GM10248 (cell line): Measurements from ENCODE around the gene PARP6.
A peak's percentile ranks its signal among the peaks of the same experiment; 100 is the strongest.

ENCODE experiments used
- CTCF ChIA-PET: fragments of 300-600 bp; sonication (Branson Sonifier 250); formaldehyde crosslinking; extraction: SDS; loops from one replicate; lab custom pipeline; 2021; ENCODE audit warnings: antibody characterized with exemption; lab: Yijun Ruan, JAX
- POLR2A ChIA-PET: fragments of 350-650 bp; sonication (Branson Sonifier 250); formaldehyde crosslinking; extraction: SDS; loops from one replicate; lab custom pipeline; 2020; ENCODE audit warnings: antibody characterized with exemption; lab: Yijun Ruan, JAX
- DNase-seq: peaks from one replicate; pipeline ENCODE4 v3.0.0; 2012; ENCODE audit errors: extremely low spot score
- TF ChIP-seq, protein P1 (sequence below): IDR thresholded peaks from 2 replicates; pipeline ENCODE4 v1.5.1; 2012; ENCODE audit warnings: mild to moderate bottlenecking, low read depth; ENCODE audit errors: extremely low read depth, missing control alignments, control extremely low read depth

The PARP6 gene, protein sequence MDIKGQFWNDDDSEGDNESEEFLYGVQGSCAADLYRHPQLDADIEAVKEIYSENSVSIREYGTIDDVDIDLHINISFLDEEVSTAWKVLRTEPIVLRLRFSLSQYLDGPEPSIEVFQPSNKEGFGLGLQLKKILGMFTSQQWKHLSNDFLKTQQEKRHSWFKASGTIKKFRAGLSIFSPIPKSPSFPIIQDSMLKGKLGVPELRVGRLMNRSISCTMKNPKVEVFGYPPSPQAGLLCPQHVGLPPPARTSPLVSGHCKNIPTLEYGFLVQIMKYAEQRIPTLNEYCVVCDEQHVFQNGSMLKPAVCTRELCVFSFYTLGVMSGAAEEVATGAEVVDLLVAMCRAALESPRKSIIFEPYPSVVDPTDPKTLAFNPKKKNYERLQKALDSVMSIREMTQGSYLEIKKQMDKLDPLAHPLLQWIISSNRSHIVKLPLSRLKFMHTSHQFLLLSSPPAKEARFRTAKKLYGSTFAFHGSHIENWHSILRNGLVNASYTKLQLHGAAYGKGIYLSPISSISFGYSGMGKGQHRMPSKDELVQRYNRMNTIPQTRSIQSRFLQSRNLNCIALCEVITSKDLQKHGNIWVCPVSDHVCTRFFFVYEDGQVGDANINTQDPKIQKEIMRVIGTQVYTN

DNA sequence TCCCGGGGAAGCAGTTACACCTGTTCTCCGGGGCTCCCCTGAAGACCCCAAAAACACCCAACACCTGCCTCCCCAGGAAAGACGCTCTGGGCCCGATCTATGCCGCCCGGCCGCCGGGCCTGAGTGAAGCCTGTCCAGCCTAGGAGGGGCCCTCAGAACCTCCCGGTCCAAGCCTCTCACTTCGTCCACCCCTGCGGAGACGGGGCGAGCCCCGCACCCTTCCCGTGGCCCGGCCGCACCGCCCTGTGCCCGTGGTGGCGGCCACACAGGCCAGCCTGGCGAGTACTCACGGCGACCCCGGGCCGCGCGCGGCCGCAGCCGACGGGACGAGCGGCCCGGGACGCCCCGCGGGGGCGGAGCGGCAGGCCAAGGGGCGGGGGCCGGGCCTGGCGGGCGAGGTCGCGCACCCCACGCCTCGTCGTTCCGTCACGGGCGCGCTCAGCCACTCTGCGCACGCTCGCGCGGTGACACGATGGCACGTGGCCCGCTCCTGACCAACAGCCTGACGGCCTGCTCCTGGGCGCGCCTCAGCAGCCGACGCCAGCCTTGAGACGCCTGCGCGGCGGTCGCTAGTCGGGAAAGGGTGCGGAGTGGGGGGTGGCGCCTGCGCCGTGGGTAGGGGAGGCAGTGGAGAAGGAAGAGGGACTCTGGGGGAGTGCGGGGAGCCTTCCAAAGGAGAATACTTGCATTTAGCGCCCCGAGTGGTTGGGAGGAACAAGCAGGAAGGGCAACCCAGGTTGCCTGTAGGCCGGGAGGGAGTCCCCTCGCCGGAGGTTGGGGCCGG, at the start of gene PARP6:
TSS of gene PARP6 (minus strand) at position 342 of the 784 bp plus-strand sequence. CDS start 5,077 bp downstream, outside the sequence.
- TF ChIP-seq, protein P1, sequence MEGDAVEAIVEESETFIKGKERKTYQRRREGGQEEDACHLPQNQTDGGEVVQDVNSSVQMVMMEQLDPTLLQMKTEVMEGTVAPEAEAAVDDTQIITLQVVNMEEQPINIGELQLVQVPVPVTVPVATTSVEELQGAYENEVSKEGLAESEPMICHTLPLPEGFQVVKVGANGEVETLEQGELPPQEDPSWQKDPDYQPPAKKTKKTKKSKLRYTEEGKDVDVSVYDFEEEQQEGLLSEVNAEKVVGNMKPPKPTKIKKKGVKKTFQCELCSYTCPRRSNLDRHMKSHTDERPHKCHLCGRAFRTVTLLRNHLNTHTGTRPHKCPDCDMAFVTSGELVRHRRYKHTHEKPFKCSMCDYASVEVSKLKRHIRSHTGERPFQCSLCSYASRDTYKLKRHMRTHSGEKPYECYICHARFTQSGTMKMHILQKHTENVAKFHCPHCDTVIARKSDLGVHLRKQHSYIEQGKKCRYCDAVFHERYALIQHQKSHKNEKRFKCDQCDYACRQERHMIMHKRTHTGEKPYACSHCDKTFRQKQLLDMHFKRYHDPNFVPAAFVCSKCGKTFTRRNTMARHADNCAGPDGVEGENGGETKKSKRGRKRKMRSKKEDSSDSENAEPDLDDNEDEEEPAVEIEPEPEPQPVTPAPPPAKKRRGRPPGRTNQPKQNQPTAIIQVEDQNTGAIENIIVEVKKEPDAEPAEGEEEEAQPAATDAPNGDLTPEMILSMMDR: peak; percentile 74
- POLR2A ChIA-PET: no interaction called here
- CTCF ChIA-PET: interaction anchor here (1.4 to 3.4 kb wide), 4 partner anchors 8 to 72 kb away, joined by 5 to 32 read pairs (median 8); no protein-coding TSS in a partner anchor
- DNase-seq: peak; percentile 98

DNA sequence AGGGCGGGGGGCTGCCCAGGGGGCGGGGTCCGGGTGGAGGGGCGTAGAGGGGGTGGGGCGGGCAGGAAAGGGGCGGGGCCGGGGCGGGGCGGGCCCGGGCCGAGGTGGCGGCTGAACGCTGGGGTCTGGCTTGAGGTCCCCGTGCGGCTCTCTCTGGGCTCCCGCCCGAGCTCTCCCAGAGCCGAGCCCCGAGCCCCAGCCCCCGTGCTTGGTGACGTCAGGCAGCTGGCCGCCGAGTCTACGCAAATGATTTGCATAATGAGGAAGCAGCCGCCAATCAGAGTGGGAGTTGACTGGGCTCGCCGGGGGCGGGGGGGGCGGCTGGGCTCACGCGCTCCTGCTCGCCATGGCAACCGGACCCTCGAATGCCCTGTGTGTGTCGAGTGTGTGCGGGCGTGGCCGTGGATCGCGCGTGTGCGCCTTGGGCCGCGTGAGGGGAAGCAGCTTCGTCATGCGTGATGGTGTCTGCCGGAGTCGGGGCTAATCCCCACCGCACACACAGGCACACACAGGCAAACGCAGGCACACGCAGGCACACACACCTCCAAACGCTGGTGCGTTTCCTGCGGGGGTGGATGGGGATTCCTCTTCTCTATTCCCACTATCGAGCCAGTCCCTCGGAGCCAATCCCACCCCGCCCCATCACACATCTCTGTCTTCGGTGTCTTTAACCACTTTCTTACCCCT, 47.8 kb upstream of the PARP6 start, which contains the start of gene CELF6:
TSS of gene CELF6 (minus strand) at position 173 of the 687 bp plus-strand sequence. CDS start 283 bp downstream, outside the sequence.
- ChIA-PET CTCF (interaction anchor here (0.8 to 1.9 kb wide), 2 partner anchors 93 to 270 kb away, joined by 3 to 5 read pairs; no protein-coding TSS in a partner anchor), POLR2A (interaction anchor here (0.9 kb wide), 1 partner anchor 89 kb away, joined by 3 read pairs; the partner anchor contains the start of gene PKM)
- DNase-seq: peak; percentile 87
- TF ChIP-seq, protein P1: no peak

DNA sequence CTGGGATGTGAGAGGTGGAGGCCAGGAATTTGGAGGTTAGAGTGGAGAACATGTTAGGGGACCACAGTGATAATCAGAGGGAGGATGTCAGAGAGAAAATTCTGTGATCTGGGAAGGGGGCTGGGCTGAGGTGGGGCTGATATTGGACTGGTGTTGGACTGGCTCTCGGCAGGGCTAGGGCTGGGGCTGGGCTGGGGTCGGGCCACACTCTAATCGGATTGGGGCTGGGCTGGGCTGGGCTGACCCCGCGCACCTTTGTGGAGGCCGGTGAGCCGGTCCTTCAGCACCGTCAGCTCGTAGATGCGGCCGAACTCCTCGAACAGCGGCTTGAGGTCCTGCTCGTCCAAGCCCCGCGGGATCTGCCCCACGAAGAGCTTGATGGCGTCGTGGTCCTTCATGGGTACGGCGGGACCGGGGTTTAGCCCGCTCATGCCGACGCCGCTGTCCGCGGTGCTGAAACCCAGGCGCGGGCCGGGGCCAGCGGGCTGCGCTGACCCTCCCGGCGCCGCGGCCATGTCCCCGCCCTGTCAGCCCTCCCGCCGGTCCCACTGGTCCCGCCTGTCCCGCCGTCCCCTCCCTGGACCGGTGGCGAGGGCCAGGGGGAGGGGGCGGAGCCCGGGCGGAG, 47.1 kb upstream of the PARP6 start:
- peak; percentile 76 for DNase-seq
- ChIA-PET CTCF (interaction anchor here (1.9 kb wide), 1 partner anchor 93 kb away, joined by 5 read pairs; no protein-coding TSS in a partner anchor), POLR2A (interaction anchor here (0.9 kb wide), 1 partner anchor 88 kb away, joined by 3 read pairs; the partner anchor contains the start of gene PKM)
- TF ChIP-seq, protein P1: no peak

DNA sequence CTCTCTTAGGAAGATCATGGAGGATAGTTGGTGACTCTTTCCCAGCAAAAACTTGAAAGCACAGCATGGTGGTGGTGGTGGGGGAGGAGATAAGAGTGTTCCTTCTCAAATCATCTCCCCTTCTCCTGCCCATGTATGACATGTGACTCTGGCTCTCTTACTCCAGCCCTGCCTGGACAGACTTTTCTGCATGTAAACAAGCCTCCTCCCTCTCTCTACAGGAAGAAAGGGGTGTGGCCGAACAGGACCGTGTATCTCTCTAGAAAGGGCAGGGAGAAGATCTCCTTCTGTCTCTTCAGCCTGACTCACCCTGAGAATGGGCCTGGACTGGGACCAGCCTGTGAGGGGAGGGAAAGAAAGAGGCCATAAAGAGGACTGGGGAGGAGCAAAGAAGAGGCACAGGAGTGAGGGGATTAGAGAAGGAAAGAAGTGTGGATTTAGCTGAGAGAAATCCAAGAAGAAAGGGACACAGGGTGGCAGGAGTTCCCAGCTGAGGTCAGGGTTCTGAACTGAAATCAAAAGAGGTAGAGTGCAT, 46.1 kb upstream of the PARP6 start:
- TF ChIP-seq, protein P1: no peak
- ChIA-PET POLR2A (no interaction called here), CTCF (interaction anchor here (1.4 kb wide), 2 partner anchors 15 to 92 kb away, joined by 3 read pairs; no protein-coding TSS in a partner anchor)
- DNase-seq: peak; percentile 6

DNA sequence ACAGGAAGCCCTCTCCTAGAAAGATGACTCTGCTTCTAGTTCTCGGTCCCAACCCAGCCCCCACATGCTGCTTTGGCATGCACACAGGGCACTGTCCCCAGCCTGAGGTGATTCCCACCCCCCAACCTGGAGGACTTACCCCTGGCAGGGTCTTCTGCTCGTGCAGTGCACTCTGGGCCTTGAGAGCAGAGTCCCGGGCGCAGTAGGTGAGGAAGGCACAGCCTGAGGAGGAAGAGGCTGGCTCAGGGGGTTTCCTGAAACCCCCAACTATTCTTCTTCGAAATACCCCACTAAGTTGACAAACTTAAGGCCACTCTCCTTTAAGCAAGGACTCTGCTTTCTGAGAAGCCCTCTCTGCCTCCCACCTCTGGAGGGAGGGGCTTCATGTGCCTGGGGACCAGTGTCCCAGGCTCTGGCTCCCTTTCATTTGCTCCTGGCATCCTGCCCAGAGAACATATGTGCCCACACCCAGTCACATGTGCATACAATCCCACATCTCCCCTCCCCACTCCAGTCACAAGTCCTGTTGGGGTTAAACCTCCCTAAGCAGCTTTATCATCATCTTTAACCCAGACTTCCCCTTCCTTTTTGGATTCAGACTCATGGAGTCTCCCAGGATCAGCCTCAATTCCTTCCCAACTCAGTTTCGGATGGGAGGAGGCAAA, 43.5 kb upstream of the PARP6 start:
- POLR2A ChIA-PET: no interaction called here
- CTCF ChIA-PET: interaction anchor here (2.8 kb wide), 1 partner anchor 355 kb away, joined by 11 read pairs; no protein-coding TSS in a partner anchor
- DNase-seq: no peak
- TF ChIP-seq, protein P1: no peak
